HepG2 (cell line): ENCODE measurements around the gene LYZL1. TPM values are rescaled to one million over a fixed set of nuclear protein-coding genes. Genes with fewer than 3 reads are reported as not detected.

Source experiments
- ARNT ChIP-seq: fragments of 450-650 bp; IDR thresholded peaks from 2 replicates; pipeline ENCODE4 v1.6.1; 2017
- MIXL1 ChIP-seq: IDR thresholded peaks from 2 replicates; pipeline ENCODE4 v1.6.1; 2016
- ZNF335 ChIP-seq: sonication (generic); formaldehyde crosslinking; IDR thresholded peaks from 2 replicates; pipeline ENCODE4 v1.4.0; 2020; ENCODE audit warnings: missing genetic modification reagents
- ZNF33A ChIP-seq: sonication (generic); formaldehyde crosslinking; IDR thresholded peaks from 2 replicates; pipeline ENCODE4 v1.5.1; 2020; ENCODE audit warnings: missing genetic modification reagents, mild to moderate bottlenecking, moderate library complexity, borderline replicate concordance
- ZNF460 ChIP-seq: sonication (generic); formaldehyde crosslinking; IDR thresholded peaks from 2 replicates; pipeline ENCODE4 v1.5.1; 2020; ENCODE audit warnings: missing genetic modification reagents, mild to moderate bottlenecking, borderline replicate concordance
- polyA plus RNA-seq, 8 experiments: library from polyadenylated mRNA; depleted of rRNA in 3 of 8; stranded (reverse) in 7 of 8; unstranded in 1 of 8; fragments of >200 nt; fragmentation: Illumina TruSeq in 4 of 8; extraction: Trizol in 4 of 8; gene quantifications; 2 replicates each; pipeline versions ENCODE4 v1.2.1 to v1.2.3, GENCODE V29; 2011 to 2016; ENCODE audit warnings: low read depth in 4 of 8, missing spikeins in 1 of 8, mixed read lengths in 1 of 8; ENCODE audit not compliant: insufficient read depth in 1 of 8
- total RNA-seq, 5 experiments: library from RNA; depleted of rRNA; stranded (reverse); fragments of >200 nt; fragmentation: Illumina TruSeq; extraction: Trizol; gene quantifications; 2 replicates each; pipeline ENCODE4 v1.2.3, GENCODE V29; 2016; ENCODE audit warnings: low read depth in 1 of 5
- TF ChIP-seq, protein P1 (sequence below): sonication (generic); formaldehyde crosslinking; IDR thresholded peaks from 2 replicates; pipeline ENCODE4 v1.5.1; 2020; ENCODE audit warnings: missing genetic modification reagents, mild to moderate bottlenecking, borderline replicate concordance
- TF ChIP-seq, protein P2 (sequence below): sonication (generic); formaldehyde crosslinking; IDR thresholded peaks from 2 replicates; pipeline ENCODE4 v1.5.0; 2020; ENCODE audit warnings: missing genetic modification reagents
- TF ChIP-seq, protein P3 (sequence below): sonication (generic); formaldehyde crosslinking; IDR thresholded peaks from 2 replicates; pipeline ENCODE4 v1.4.0; 2020; ENCODE audit warnings: mild to moderate bottlenecking, missing genetic modification reagents
- TF ChIP-seq, protein P4 (sequence below): sonication (generic); formaldehyde crosslinking; IDR thresholded peaks from 2 replicates; pipeline ENCODE4 v1.4.0; 2020; ENCODE audit warnings: missing genetic modification reagents
- TF ChIP-seq, protein P5 (sequence below): sonication (generic); formaldehyde crosslinking; IDR thresholded peaks from 2 replicates; pipeline ENCODE4 v1.5.1; 2020; ENCODE audit warnings: mild to moderate bottlenecking, moderate library complexity, missing genetic modification reagents

Gene LYZL1
- total and polyA plus RNA-seq, 2 of the 13 experiments (the other 11 are each of a cell fraction or from before 2014, with no cell fraction given) = not detected

DNA sequence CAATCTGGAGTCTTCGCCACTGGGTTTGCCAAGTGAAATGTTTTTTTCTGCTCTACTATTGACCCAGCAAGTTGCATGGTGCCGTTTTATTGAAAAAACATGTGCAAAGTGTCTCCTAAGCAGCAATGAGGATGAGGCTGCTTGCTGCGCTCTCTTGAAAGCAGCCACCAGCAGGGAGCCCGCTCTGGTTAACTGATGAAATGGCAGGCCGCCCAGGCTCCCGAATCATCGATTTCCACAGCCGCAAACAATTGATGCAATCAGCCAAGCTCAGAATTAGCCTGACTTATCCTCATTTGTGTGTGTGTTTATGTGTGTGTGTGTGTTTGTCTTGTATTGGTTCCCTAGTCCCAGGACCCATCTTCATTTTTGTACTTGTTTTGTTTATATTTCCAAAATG lies 22.2 kb upstream of the LYZL1 start (continued):
- TF ChIP-seq, protein P1, sequence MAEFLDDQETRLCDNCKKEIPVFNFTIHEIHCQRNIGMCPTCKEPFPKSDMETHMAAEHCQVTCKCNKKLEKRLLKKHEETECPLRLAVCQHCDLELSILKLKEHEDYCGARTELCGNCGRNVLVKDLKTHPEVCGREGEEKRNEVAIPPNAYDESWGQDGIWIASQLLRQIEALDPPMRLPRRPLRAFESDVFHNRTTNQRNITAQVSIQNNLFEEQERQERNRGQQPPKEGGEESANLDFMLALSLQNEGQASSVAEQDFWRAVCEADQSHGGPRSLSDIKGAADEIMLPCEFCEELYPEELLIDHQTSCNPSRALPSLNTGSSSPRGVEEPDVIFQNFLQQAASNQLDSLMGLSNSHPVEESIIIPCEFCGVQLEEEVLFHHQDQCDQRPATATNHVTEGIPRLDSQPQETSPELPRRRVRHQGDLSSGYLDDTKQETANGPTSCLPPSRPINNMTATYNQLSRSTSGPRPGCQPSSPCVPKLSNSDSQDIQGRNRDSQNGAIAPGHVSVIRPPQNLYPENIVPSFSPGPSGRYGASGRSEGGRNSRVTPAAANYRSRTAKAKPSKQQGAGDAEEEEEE = no peak
- no peak for TF ChIP-seq ZNF335 (CRISPR knock-in tag)
- TF ChIP-seq, protein P2, sequence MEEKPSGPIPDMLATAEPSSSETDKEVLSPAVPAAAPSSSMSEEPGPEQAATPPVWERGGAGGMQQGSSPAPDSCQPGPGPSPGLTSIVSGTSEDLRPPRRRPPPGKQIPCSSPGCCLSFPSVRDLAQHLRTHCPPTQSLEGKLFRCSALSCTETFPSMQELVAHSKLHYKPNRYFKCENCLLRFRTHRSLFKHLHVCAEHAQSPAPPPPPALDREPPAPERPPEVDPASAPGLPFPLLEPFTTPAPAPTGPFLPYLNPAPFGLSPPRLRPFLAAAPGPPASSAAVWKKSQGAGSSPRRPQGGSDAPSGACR (CRISPR knock-in tag) = no peak
- TF ChIP-seq, protein P3, sequence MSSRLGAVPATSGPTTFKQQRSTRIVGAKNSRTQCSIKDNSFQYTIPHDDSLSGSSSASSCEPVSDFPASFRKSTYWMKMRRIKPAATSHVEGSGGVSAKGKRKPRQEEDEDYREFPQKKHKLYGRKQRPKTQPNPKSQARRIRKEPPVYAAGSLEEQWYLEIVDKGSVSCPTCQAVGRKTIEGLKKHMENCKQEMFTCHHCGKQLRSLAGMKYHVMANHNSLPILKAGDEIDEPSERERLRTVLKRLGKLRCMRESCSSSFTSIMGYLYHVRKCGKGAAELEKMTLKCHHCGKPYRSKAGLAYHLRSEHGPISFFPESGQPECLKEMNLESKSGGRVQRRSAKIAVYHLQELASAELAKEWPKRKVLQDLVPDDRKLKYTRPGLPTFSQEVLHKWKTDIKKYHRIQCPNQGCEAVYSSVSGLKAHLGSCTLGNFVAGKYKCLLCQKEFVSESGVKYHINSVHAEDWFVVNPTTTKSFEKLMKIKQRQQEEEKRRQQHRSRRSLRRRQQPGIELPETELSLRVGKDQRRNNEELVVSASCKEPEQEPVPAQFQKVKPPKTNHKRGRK = no peak
- no peak for TF ChIP-seq ZNF33A
- TF ChIP-seq, protein P4, sequence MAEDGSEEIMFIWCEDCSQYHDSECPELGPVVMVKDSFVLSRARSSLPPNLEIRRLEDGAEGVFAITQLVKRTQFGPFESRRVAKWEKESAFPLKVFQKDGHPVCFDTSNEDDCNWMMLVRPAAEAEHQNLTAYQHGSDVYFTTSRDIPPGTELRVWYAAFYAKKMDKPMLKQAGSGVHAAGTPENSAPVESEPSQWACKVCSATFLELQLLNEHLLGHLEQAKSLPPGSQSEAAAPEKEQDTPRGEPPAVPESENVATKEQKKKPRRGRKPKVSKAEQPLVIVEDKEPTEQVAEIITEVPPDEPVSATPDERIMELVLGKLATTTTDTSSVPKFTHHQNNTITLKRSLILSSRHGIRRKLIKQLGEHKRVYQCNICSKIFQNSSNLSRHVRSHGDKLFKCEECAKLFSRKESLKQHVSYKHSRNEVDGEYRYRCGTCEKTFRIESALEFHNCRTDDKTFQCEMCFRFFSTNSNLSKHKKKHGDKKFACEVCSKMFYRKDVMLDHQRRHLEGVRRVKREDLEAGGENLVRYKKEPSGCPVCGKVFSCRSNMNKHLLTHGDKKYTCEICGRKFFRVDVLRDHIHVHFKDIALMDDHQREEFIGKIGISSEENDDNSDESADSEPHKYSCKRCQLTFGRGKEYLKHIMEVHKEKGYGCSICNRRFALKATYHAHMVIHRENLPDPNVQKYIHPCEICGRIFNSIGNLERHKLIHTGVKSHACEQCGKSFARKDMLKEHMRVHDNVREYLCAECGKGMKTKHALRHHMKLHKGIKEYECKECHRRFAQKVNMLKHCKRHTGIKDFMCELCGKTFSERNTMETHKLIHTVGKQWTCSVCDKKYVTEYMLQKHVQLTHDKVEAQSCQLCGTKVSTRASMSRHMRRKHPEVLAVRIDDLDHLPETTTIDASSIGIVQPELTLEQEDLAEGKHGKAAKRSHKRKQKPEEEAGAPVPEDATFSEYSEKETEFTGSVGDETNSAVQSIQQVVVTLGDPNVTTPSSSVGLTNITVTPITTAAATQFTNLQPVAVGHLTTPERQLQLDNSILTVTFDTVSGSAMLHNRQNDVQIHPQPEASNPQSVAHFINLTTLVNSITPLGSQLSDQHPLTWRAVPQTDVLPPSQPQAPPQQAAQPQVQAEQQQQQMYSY (CRISPR knock-in tag) = no peak
- TF ChIP-seq, protein P5, sequence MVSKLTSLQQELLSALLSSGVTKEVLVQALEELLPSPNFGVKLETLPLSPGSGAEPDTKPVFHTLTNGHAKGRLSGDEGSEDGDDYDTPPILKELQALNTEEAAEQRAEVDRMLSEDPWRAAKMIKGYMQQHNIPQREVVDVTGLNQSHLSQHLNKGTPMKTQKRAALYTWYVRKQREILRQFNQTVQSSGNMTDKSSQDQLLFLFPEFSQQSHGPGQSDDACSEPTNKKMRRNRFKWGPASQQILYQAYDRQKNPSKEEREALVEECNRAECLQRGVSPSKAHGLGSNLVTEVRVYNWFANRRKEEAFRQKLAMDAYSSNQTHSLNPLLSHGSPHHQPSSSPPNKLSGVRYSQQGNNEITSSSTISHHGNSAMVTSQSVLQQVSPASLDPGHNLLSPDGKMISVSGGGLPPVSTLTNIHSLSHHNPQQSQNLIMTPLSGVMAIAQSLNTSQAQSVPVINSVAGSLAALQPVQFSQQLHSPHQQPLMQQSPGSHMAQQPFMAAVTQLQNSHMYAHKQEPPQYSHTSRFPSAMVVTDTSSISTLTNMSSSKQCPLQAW = no peak
- TF ChIP-seq ARNT = no peak
- no peak for TF ChIP-seq ZNF460 (CRISPR knock-in tag)
- no peak for TF ChIP-seq MIXL1 (CRISPR knock-in tag)
- TF ChIP-seq, all 625 proteins: peak for 4
